Stimulated activated CD4-positive, alpha-beta T cell treated with anti-CD3 and anti-CD28 coated beads, Interleukin-12 subunit alpha, Interleukin-12 subunit beta, amount 100 ng/mL, for 4 hours (primary cell): ENCODE results near the gene IL17B.
"Not testable (repeated sequence)": the region's sequence is repeated elsewhere in the genome, so short reads cannot be mapped to it uniquely, and the experiment has no call there.

Experiments
- DNase-seq: peaks from one replicate; pipeline ENCODE4 v3.0.0-alpha.2; 2020

IL17B gene

DNA sequence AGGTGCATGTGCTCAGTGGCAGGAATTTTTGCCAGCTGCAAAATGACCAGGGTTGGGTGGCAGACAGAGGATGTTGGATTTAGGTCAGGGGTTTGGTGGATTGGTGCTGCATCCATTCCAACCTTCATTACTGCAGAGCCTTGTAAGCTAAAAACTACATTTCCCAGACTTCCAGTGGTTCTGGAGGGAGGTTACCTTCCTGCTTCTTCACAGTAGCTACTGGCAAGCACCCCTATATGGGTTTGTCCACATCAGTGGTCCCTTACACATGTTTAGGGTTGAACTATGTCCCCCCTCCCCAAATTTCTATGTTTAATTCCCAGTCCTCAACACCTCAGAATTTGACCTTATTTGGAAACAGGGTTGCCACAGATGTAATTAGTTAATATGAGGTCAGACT lies 20.7 kb upstream of the IL17B start:
- DNase-seq = no peak

DNA sequence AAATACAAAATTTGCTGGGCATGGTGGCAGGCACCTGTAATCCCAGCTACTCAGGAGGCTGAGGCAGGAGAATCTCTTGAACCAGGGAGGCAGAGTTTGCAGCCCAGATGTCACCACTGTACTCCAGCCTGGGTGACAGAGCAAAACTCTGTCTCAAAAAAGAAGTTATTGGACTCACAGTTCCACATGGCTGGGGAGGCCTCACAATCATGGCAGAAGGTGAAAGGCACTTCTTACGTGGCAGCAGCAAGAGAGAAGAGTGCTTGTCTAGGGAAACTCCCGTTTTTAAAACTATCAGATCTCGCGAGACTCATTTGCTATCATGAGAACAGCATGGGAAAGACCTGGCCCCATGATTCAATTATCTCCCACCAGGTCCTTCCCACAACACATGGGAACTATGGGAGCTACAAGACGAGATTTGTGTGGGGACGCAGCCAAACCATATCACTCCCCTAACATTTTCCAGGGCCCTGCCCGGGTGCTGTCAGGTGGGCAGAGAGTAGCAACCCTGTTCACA lies 19.7 kb upstream of the IL17B start:
- DNase-seq = not testable (repeated sequence)

DNA sequence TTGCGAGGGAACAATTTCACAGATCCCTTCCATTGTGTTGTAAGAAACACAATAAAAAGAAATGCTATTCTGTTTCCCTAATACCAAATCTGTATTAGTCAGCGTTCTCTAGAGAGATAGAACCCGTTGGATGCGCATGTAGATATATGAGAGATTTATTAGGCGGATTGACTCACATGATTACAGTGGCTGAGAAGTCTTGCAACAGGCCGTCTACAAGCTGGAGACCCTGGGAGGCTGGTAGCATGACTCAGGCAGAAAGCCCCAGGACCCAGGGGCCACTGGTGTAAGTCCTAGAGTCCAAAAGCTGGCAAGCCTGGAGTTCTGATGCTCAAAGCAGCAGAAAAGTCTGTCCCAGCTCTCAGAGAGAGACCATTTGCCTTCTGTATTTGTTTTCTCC lies 18.4 kb upstream of the IL17B start:
- no peak for DNase-seq

DNA sequence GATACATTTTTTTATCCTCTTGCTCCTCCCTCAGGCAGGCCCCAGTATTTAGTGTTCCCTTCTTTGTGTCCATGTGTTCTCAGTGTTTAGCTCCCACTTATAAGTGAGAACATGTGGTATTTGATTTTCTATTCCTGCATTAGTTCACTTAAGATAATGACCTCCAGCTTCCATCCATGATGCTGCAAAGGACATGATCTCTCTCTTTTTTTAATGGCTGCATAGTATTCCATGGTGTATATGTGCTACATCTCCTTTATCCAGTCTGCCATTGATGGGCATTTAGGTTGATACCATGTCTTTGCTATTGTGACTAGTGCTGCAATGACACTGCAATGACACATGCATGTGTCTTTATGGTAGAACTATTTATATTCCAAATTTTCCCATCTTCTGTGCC lies 15.9 kb upstream of the IL17B start:
- DNase-seq = not testable (repeated sequence)

DNA sequence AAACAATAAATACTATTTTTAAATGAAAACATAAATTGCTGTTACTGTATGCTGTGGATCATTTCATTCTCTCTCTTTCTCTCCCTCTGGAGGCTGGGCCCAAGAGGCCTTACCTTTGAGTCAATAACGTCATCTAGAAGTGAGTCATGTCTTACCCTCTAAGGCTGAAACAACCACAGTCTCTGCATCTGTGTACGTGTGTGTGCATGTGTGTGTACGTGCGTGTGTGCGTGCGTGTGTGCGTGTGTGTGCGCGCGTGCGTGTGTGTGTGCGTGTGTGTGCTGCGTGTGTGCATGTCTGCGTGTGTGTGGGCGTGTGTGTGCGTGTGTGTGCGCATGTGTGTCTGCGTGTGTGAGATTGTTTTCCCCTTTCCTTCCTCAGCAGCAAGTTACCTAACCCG lies 13.6 kb upstream of the IL17B start:
- DNase-seq = no peak

DNA sequence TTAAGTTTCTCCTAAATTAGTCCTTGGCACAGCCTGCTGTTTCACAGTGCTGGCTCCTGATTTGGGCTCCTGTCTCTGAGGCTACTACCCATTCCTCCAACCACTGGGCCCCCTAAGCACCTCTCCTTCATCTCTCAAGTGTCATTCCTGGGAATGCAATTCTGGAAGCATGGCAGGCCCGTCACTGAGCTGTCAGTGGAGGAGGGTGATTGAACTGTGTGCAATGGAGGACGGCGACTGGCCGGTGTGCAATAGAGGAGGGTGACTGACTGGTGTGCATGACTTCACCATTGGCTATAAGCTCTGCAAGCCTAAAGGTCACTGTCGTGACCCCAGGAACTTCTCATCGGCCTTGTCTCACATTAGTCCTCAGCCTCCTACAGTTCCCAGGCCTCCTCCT lies 12.4 kb upstream of the IL17B start:
- DNase-seq = no peak

DNA sequence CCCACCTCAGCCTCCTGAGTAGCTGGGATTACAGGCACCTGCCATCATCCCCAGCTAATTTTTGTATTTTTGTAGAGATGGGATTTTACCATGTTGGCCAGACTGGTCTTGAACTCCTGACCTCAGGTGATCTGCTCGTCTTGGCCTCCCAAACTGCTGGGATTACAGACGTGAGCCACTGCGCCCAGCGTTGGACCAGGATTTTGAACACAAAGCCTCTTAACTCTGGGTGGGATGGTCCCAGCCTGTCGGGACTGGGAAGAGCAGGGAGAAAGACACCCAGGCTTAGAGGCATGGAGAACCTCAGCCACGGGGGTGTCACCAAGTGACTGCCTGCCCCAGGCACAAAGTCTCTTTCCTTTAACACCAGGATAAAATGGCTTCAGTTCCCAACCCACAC lies 12.0 kb upstream of the IL17B start:
- DNase-seq = not testable (repeated sequence)

DNA sequence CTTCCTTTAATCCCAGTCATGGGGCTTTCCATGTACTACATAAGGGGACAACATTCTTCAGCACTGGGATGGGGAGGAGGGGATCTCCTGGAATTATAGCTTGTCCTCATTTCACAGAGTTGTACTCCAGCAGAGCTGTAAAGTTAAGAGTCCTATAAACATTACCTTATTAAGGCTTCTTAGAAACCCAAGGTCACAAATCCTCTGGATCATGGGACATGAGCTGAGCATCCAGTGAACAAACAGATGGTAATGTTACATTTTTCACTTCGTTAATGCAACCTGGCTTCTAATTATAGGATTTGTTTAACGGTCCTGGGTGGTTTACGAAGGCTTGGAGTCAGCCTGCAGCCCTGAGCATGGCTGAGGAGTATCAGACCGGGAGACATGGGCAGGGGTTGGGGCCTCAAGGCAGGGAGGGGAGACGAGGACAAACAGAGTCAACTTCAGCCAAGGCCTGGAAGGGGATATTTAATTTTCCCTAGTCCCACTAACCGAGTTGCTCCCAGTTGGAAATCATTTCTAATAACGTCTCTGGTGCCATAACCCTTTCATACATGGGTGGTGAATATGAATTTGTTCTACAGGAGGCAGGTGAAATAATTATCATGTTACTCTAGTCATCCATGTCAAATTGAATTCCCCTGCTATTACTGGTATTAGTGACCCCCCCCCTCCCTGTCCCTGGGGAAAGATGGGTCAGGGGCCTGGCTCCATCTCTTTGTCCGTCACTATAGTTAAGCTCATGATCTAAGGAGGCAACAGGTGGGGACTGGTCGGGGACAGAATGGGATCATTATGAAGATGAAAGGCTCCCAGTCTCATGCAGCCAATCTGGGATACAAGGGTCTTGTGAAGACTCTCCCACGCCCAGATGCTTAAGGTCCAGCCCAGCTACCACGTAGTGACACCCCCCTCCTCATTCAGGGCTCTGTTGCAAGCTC lies 10.7 kb upstream of the IL17B start:
- no peak for DNase-seq

DNA sequence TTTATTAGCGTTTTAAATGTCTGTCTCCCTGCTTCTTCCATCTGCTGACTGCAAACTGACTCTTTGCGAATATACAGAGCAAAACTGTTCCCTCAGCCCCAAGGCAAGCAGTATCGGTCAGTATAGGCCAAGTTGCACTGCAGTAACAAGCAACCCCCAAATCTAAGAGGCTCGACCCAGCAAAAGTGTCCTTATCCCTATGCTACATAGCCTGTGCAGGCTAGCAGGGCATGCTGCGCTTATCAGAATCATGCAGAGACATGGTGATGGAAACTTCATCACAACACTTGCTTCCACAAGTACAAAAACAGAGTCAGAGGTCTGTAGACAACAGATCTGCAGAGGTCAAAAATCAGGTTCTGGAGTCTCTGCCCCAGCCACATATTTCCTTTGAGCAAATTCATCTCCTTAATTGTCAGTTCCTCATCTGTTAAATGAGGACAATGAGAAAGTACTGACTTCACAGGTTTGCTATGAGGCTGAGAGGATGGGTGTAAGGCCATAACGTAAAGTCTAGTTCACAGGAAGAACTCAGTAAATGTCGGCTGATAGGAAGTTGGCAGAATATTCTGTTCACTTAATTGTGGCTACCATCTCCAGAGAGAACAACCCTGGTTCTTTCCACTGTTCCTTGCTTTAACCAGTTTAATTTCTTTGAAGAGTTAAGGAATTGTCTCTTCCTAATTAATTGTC lies 9.6 kb upstream of the IL17B start:
- DNase-seq = no peak

DNA sequence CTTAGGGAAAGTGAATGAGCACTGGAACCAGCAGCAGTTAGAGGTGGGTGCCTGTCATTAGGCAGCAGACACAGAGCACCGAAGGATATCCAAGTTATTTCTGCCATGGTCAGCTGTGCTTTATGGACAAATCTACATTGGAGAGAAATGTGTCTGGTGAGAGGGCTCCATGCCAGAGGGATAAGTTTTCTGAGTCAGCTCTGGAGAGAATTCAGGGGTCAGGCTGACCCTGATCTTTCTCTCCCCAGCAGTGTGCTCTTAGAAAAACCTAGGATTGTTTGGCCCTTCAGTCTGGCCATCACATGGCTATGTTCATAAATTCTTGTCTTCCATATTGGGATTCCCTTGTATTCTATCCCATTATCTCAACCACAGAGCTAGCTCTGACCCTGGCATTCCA lies 8.9 kb upstream of the IL17B start:
- DNase-seq = no peak

DNA sequence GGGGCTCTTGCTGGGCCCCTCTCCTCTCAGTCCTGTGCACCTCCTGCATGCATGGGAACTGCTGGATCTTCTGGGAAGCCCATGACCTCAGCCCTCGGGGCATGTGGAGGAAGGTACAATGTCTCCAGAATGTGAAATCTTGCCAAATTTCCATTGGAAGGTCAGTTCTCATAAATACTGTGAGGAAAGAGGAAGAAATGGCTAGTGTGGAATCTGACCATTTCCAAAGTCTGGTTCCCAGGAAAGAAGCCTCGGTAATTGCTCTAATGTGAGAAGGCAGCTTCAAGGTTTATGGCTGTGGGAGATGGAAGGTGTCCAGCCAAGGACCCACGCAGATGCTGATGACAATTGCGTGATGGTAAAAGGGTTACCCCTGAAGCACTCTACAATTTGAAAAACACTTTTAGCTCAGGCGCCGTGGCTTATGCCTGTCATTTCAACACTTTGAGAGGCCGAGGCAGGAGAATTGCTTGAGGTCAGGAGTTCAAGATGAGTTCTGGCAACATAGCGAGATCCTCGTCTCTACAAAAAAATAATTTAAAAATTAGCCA lies 8.1 kb upstream of the IL17B start:
- no peak for DNase-seq

DNA sequence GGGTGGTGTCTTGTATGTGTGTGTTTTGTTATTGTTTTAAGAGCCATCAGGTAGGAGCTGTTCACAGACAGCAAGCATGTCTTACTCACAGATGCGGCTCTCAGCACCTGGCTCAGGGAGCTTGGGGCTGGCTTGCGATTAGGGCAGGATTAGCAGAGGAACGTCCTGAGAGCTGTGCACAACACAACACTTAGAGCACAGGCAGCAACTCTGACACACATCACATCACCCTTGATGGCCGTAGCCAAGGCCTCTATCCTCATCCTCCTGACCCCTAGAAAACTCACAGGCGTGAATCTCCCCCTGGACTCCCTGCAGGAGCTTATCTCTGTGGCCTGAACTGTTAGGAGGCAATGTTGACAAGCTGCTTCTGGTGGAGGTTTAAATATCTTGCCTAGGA lies 7.1 kb upstream of the IL17B start:
- no peak for DNase-seq

DNA sequence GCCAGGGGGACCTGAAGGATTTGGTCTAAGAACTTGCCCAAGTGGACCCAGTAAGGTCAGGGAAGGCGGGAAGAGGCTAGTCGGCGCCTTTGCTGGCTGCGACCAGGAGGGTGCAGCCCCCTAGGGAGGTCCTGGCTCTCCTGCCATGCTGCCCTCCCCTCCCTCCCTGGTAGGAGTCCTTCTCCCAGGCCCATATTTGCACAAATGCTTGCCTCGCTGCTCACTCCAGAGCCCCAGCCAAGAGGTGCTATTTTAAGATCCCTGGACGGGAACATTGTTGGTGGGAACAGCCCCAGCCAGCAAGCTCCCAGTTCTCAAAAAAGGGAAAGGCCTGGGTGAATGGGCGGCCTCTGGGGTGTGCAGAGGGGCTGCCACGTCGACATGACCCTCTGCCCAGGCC lies 4.3 kb upstream of the IL17B start:
- DNase-seq = no peak

DNA sequence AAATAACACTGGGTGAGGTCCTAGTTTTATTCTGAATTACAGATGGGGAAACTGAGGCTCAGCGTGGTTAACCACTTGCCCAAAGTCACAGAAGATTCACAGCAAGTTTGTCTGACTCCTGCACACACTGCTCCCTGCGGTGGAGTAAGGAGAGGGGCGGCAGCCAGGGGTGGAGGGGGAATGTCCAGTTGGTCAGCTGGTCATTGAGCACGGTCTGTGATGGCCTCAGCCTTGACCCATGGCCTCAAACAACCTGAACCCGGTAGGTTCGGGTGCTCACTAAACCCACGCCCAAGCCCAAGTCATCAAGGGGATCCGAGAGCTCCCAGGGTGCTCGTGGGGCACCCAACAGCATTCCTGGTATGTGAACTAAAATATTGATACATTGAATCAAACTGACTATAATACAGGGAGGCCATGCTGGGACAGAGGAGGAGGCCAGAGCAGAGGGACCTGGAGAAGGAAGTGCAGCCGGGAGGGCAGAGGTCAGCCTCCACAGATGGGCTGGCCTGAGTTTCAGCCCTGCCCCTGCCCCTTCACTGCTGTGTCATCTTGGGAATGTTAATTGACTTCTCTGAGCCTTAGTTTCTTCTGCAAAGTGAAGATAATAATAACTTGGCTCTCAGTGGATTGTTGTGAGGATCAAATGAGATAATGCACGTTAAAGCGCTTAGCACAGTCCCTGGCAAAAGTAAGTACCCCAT lies 3.6 kb upstream of the IL17B start:
- no peak for DNase-seq

DNA sequence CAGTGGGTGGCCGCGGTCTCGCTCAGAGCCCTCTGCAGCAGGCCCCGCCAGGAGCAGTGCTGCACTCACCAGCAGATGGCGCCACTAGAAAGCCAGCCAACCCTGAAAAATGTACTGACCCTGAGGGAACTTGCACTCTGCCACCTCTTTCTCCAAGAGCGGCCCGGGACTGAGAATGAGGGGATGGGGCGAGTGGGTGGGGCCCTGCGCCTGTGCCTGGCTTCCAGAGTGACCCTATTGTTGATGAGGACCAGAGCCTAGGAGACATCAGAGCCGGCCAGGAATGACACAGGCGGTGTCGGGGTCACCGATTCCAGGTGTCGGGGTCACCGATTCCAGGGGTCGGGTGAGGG lies 2.9 kb upstream of the IL17B start:
- peak; percentile 76 for DNase-seq

DNA sequence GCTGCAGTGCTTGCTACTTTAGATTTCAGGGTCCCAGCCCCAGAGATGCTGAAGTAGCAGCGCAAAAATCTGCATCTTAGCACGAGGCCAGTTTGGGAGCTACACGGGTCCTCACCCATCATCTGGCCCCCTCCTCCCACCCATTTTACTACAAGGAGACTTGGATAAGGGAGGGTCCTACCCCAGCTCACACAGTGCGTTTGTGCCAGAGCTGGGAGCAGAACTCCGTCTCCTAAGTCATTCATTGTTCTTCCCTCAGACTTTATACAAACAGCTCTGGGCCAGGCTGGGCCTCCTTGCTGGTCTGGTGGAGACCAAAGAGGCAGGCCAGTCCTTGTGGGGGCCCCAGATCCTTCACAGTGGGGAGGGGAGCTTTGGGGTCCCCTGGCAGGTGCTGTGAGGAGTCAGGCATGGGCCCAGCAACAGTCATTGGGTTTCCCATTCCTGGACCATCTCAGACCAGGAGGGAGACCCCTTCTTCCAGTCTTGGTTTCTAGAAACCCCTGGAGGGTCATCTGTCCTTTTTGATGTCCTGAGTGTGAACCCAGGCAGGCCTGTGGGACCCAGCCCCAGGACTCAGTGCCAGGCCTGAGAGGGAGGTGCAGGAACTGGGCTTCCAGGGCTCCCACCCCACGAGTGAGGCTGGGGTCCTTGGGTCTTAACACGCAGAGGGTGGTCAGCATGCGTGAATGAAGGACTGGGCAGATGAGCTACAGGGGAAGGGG lies 2.3 kb upstream of the IL17B start:
- no peak for DNase-seq

DNA sequence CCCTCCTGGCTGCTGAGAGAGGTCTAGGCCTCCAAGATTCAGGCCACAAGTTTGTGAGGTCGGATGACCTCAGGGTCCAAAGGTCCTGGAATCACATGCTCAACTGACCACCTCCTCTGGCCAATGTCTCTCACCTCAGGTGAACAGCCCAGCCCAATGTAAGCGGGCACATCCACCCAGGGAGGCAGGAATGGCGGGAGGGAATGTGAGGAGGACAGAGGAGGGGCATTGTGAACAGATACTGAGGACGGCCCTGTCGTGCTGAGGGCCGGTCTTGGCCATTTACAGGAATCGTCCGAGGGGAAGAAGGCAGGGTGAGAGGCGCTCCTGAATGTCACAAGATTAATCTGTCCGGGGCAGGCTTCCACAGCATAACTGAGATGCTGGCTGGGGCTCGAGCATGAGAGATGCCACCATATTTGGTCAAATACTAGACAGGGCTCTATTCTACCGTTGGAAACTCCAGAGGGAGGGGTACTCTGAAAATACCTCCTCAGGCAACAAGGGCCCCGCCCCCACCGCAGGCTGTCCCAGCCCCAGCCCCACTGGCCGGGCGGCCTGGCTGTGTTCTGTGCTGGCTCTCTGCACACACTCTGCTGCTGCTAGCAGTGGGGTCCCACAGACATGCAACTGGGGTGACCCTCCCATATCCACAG lies 1.5 kb upstream of the IL17B start:
- DNase-seq = no peak

DNA sequence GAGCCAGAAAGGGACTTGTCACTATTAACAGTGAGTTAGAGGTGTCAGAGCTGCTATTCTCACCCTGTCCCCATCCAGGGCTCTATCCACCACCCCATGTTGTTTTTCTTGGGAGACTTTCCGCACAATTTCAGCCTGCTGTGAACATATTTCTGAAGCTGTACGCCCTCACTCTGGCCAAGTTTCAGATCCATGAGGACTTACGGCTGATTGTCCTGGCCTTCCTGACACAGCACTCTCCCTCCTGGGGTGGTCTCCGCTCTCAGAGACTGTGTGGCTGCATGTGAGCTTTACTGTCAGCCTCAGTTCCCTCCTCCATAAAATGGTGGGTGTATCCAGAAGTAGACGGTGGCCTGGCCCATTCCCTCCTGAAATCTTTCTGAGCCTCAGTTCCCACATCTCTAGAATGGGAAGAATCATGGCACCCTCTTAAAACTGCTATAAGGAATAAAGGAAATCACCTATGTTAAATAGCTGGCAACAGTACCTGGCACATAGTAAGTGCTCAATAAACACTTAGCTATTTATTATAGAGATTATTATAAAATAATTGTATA lies 804 bp upstream of the IL17B start:
- DNase-seq = no peak

DNA sequence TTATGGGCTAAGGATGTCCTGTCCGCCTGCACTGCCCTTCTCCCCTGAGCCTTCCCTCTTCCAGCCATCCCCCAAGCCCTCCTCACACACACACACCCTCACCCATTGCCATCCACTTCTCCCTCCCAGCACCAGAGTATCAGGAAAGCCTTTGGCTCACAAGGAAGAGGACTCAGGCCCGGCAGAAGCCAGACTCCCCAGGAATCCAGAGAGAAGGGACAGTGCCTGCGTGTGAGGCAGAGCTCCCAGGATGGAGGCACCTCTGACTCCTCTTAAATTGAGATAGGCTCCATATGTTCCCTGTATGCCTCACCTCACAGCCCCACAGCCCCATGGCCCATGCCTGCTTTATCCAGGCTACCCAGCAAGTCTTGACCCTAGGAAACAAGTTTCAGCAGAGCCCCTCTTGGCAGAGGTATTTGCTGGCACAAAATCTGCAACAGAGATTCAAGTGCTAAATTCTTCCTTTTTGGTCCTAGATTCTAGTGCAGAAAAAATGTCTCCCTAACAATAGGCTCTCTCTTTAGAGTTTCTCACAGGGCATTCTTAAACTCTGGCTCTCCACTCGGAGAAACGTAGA lies 761 bp downstream of the IL17B start:
- DNase-seq = no peak

DNA sequence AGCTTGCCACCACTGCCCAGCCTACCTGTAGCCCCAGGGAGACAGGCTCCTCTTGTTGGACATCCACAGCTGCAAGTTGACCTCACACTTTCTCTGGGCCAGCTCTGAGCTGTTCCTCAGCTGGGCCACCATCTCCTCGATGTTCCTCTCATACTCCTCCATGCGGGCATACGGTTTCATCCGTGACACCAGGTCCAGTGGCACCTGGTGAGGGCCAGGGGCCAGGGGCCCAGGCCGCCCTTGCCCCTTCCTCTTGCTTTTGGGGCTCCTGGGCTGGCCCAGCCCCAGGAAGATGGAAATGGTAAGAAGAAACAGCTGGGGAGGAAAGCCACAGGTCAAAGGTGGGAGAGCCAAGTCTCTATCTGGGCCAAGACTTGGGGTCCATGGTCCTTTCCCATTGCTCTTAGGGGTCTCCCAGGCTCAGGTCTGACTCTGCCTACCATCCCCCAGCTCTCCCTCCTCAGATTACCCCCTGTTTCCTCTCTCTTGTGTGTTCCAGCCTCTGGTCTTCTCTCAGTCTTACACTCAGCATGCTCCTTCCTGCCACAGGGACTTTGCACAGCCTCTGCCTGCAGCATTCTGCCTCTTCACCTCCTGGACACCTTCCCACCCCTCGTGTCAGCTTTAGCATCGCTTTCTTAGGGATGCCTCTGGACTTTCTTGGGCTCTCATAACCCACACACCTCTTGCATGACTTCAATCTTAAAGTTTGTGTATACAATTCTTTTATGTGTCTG lies 2.2 kb downstream of the IL17B start:
- no peak for DNase-seq

DNA sequence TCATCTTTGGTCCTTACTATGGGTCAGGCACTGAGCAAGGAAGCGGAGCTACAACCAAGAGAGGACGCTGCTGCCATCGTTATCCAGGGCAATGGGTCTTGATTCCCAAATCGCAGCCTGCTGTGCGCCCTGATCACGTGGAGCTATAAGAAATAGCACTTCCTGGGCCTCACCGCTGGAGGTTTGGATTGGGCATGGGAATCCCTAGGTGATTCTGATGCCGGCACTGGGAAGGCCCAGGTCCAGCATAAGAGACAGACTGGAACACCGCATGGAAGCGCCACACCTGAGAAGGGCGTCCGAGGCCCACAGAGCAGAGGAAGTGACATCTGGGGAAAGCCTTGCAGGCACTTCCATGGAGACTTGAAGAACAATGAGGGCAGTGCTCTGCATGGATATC lies 3.0 kb downstream of the IL17B start:
- no peak for DNase-seq
